ENCODE measurements around the gene FGFRL1. TPM values are rescaled to one million over a fixed set of nuclear protein-coding genes. Genes with fewer than 3 reads are reported as not detected.
"Not testable (repeated sequence)": the region's sequence is repeated elsewhere in the genome, so short reads cannot be mapped to it uniquely, and the experiment has no call there.

The FGFRL1 gene
- polyA plus RNA-seq, 3 donors = 20.7 to 142 (median 32.4) TPM

DNA sequence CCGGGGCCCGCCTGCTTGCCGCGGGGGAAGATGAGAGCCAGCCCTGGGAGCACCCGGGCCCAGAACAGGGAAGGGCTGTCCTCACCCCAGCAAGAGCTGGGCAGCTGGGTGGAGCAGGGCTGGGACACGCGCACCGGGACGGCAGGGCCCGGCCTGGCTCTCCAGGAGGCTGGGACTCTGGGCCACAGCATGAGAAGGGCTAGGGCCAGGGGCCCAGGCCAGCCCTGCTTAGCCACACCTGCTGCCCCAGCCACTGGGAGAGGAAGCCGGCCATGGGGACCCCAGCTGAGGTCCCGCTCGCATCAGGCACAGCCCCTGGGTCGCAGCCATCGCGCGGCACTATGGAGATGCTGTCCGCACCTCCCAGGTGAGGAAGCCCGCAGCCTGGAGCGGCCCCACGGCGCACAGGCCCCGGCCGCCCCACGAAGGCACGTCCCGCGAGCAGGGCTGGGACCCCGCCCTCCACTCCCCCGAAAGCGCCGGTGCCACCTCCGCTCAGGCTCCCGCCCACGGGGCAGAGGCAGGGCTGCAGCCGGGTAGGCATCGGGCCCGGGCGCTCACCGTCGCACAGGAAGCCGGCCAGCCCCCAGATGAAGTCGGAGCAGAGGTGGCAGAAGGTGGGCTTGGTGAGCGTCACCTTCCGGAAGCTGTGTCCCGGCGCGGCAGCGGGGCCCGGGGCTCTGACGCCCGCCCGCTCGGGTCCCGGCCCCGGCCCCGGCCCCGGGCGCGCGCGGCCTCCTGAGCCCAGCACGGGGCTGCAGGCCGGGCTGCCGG is 38.6 kb upstream of the FGFRL1 start:
- no peak overlapping the region for H3K27ac ChIP-seq (ENCODE audit: low read depth, low read length)
- WGBS, 3 donors = 0 to 2% (median 1%) methylated on average over 49 to 64 of the region's 65 CpGs

DNA sequence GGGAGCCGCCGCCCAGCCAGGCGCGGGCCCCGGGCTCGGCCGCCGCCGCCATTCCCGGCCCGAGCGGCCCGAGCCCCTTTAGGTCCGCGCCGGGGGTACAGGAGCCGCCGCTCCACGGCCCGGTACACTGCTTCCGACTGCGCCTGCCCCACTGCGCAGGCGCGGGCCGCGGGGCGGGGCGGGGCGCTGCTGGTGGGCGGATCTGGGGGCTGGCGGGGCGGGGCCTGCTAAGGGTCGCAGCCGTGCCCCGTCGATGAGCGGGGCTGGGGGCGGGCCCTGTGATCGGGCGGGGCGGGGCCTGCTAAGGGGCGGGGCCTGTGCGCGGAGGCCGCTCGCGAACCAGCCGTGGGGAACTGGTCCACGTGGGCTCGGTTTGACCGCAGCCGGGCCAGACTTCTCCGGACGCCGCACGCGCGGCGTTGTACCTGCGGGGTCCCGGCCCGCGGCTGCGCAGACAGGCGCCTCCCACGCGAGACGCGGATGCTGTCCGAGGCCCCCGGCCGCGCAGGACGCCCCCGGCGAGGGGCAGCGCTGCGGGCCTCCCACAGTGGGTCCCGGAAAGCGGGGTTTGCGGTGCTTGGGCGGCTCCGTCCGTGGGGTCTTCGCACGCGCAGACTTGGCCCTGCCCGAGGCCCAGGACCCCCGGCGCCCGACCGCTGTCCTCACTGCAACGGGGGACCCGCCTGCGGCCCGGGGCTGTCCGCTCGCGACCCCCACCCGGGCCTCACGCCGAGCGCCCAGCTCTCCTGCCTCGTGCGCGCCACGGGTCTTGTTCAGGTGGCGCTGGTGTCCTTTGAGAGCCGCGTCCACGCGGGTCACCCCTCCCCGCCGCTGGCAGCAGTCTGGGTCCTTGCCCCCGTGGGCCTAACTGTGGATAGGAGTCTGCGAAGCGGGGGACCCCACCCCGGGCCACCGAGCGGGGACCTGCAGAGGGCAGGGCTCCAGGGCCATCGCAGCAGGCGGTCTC is 37.7 kb upstream of the FGFRL1 start, which contains the start of gene DGKQ:
Gene DGKQ, minus strand, starts transcription at position 139 of the 967 bp plus-strand sequence. Its CDS starts 87 bp downstream, at position 52.
- H3K27ac ChIP-seq (ENCODE audit: low read depth, low read length) = no peak within 1 kb of the TSS
- whole genome bisulfite sequencing, 3 donors = 23 to 32% (median 24%) methylated on average over 89 to 123 of the region's 123 CpGs

DNA sequence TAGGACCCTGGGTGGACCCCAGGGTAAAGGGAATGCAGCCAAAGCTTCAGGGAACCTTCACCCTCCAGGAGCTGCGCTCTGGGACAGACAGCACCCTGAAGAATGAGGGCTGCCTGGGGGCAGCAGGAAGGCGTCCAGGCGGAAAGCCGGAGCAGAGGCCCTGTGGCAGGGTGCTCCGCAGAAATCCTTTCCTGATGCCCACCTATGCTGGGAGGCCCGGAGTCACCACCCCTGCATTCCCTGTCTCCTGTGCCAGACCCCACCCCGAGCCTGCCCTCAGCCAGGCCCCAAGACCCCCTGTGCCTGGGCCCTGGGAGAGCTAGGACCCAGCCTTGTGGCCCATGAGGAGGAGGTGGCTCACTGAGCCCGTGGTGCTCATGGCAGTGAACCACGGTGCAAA is 36.8 kb upstream of the FGFRL1 start:
- 92 to 94% (median 93%) methylated on average over 8 to 9 of the region's 9 CpGs for WGBS, 3 donors
- no peak overlapping the region for H3K27ac ChIP-seq (ENCODE audit: low read depth, low read length)

DNA sequence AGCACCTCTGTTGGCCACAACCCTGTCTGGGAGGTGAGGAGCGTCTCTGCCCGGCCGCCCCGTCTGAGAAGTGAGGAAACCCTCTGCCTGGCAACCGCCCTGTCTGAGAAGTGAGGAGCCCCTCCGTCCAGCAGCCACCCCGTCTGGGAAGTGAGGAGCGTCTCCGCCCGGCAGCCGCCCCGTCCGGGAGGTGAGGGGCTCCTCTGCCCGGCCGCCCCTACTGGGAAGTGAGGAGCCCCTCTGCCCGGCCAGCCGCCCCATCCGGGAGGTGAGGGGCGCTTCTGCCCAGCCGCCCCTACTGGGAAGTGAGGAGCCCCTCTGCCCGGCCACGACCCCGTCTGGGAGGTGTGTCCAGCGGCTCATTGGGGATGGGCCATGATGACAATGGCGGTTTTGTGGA is 35.4 kb upstream of the FGFRL1 start:
- H3K27ac ChIP-seq (ENCODE audit: low read depth, low read length) = not testable (repeated sequence)
- WGBS, 3 donors = 89 to 100% (median 97%) methylated on average over 5 to 22 of the region's 25 CpGs

DNA sequence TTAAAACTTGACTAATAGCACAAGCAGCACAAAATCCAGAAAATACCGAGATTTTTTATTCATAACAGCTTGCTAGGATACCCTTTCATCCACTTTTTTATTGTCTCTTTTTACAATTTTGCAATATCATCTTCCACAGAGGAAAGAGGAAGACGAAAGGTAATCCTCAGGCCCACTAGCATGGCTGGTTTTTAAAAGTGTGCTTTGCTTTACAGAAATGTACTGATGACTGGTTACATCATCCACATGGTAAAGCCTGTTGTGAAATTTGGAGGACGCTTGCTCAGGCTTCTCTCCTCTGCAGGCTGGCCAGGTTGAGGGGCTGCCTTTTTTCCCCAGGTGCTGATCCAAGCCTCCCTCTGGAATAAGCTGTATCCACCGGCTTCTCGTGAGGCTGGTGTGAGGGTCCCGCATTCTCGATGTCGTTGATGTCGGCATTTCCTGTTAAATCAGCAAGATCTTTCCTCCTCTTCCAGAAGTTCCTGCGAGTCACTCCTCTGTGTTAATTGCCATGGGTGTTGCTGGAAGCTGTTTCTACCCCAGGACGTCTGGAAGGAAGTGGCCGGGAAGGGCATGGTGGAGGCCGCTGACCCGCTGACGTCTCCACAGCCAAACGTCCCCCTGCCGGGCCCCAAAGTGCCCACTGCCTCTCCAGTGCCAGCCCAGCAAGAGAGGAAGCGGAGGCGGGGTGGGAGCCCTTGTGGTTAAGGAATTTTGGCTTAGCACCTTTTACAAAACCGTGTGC is 32.3 kb upstream of the FGFRL1 start:
- WGBS, 3 donors = 31 to 68% (median 34%) methylated on average over 20 of the region's 20 CpGs
- no peak overlapping the region for H3K27ac ChIP-seq (ENCODE audit: low read depth, low read length)

DNA sequence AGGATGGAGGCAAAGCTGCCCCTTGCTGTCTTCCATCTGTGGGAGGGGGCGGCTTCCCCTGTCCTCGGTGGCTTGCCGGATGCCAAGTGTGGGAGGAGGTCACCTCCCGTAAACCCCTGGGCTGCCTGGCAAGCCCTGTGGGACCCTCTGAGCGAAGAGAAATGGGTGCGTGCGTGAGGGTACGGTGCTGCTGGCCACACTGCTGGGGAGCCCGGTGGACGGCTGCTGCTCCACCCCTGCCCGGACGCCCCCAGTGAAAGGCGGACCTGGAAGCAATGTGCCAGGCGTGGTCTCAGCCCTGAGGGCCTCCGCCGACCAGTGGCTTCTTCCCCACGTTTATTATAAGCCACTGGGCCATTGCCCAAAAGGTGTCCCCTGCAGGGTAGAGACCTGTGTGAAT is 29.1 kb upstream of the FGFRL1 start:
- no peak overlapping the region for H3K27ac ChIP-seq (ENCODE audit: low read depth, low read length)
- WGBS, 3 donors = 91 to 94% (median 92%) methylated on average over 17 of the region's 17 CpGs

DNA sequence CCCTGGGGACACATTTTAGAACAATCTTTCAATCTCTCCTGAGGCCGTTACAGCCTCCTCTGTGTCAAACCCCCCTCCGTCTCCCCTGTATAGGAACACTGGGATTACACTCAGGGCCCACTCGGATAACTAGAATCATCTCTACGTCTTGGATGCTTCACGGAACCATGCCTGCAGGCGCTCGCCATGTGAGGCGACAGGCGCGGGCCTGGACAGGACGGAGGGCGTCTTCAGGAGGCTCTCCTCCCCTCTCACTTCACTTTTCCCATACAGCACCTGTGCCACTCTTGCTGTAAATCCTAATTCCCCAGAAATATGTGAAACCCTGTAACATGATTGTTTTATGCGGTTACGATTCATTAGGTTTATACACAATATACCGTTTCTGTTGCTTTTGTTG is 28.6 kb upstream of the FGFRL1 start:
- WGBS, 3 donors = 96 to 98% (median 98%) methylated on average over 15 of the region's 15 CpGs
- no peak overlapping the region for H3K27ac ChIP-seq (ENCODE audit: low read depth, low read length)

DNA sequence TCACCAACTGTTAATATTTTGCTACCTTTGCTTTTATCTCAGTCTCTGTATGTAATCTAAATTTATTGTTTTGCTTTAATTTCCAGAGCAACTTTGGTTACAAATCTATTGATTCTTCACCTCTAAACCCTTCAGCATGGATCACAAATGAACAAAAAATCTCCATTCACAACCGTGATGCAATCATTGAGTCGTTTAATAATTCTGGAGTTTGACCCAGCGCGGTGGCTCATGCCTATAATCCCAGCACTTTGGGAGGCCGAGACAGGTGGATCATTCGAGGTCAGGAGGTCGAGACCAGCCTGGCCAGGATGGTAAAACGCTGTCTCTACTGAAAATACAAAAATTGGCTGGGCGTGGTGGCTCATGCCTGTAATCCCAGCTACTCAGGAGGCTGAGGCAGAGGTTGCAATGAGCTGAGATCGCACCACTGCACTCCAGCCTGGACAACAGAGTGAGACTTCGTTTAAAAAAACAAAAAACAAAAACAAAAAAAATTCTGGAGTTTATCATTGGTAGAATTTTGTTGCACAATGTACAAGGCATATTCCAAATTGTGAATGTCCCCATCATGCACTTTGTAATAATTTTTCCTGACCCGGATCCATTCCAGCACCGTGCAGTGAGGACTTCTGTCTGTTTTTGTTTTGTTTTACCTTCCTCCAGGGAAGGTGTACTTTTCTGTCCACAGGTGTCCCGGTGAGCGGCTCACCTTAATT is 26.9 kb upstream of the FGFRL1 start:
- H3K27ac ChIP-seq (ENCODE audit: low read depth, low read length) = no peak overlapping the region

DNA sequence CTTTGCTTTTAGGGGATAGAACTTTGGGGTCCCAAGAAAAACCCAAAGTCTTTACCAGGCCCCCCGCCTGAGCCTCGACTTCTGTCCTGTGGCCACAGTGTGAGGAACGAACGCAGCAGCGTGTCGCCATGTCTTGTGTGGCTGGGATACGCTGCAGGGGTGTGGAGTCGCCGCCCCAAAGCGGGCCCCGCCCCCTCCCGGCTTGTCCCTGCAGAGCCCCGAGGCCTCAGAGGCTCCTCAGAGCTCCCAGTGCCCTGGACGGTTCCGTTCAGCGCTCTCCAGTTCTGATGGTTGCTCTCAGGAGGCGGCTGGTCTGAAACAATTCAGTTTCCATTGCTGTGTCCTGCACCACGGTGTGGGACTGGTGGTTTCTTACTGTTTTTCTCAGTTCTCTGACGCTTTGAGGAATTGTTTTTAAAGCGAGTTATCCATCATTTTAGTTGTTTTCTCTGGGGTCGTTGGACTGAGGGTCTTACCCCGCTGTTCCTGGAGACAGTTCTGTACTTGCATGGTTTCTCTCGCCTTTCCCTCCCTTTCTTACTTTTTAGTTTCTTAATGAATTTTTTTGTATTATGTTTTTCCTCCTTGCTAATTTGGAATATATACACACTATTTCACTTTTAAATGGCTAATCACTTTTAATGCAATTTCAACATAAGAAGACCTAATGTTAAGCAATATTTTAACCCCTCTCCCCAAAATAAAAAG is 26.1 kb upstream of the FGFRL1 start:
- no peak overlapping the region for H3K27ac ChIP-seq (ENCODE audit: low read depth, low read length)
- 28 to 58% (median 52%) methylated on average over 23 of the region's 23 CpGs for WGBS, 3 donors

More for the DNA sequence above, 26.9 kb upstream of the FGFRL1 start:
- WGBS, 3 donors = 68 to 83% (median 82%) methylated on average over 15 of the region's 15 CpGs

DNA sequence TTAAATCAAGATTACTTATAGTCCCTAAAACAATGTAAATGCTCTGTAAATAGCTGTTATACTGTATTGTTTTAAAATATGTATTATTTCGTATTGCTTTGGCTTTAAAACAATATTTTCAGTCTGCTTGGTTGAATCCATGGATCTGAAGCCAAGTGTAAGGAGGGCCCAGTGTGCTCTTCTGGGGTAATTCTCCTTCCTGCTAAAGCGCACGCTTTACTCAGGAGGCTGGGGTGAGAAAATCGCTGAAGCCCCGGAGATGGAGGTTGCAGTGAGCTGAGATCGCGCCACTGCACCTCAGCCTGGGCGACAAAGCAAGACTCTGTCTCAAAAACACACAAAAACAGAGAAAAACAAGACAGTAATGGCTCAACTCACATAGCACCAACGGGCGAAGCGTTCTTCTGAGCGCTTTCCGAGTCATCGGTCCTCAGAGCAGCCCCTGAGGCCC is 25.0 kb upstream of the FGFRL1 start:
- no peak overlapping the region for H3K27ac ChIP-seq (ENCODE audit: low read depth, low read length)
- WGBS, 3 donors = 3% methylated on average over 14 of the region's 14 CpGs

DNA sequence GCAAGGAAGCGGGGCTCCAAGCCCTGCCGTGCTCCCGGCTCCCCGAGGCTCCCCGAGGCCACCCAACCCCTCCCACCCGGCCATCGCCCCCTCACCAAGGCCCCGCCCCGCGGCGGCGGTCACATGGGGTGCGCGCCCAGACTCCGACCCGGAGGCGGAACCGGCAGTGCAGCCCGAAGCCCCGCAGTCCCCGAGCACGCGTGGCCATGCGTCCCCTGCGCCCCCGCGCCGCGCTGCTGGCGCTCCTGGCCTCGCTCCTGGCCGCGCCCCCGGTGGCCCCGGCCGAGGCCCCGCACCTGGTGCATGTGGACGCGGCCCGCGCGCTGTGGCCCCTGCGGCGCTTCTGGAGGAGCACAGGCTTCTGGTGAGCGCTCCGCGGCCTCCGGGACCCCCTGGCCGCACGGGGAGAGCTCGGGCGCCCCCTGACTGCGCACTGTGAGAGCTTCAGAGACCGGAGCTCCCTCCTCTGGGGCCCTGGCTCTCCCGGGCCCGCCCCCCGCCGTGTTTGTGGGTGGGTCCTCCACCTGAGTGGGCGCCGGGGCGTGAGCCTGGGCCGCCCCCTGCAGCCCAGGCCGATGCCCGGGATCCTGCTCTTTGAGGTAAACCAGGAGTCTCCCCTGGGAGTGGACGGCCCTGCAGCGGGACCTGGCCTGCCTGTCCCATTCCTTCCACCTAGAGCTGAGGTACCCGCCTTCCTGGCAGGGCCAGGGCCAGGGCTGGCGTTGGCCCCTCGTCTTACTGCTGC is 24.4 kb upstream of the FGFRL1 start, which contains the start of gene IDUA:
Gene IDUA, plus strand, starts transcription at position 166 of the 745 bp plus-strand sequence. Its CDS starts 41 bp downstream, at position 207.
- no peak within 1 kb of the TSS for H3K27ac ChIP-seq (ENCODE audit: low read depth, low read length)
- 1 to 2% (median 1%) methylated on average over 49 to 69 of the region's 69 CpGs for WGBS, 3 donors

DNA sequence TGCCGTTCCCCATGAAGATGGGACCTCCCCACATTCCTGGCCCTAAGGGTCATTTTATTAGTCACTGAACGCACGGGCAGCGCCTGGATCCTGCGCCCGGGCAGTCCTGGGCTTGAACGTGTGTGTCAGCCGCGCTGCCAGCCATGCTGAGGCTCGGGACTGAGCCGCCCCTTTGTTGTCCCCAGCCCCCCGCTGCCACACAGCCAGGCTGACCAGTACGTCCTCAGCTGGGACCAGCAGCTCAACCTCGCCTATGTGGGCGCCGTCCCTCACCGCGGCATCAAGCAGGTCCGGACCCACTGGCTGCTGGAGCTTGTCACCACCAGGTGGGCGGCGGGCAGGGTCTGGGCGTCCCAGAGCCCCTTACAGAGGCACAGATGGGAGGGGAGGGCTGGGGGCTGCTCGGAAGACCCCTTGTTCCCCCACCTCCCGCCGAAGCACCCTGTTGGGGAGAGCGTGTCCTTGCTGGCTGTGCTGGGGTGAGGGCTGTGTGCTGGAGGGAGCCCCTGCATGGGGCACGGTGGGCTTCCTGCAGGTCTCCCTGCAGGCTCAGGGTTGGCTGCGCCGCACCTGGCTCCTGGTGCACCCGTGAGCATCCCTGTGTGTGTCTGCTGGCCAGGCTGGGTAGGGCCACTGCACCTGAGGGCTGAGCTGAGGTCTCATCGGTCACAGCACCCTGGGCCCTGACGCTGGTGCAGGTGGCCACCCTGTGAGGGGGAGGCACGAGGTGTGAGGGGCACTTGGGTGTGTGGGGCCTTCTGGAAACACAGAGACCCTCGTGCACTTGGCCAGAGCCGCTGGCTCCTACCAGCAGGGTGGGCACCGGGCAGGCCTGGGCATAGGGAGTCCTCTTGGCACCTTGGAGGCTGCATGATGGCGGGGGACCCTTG is 23.6 kb upstream of the FGFRL1 start:
- H3K27ac ChIP-seq (ENCODE audit: low read depth, low read length) = no peak overlapping the region
- WGBS, 3 donors = 70 to 81% (median 71%) methylated on average over 37 of the region's 37 CpGs

DNA sequence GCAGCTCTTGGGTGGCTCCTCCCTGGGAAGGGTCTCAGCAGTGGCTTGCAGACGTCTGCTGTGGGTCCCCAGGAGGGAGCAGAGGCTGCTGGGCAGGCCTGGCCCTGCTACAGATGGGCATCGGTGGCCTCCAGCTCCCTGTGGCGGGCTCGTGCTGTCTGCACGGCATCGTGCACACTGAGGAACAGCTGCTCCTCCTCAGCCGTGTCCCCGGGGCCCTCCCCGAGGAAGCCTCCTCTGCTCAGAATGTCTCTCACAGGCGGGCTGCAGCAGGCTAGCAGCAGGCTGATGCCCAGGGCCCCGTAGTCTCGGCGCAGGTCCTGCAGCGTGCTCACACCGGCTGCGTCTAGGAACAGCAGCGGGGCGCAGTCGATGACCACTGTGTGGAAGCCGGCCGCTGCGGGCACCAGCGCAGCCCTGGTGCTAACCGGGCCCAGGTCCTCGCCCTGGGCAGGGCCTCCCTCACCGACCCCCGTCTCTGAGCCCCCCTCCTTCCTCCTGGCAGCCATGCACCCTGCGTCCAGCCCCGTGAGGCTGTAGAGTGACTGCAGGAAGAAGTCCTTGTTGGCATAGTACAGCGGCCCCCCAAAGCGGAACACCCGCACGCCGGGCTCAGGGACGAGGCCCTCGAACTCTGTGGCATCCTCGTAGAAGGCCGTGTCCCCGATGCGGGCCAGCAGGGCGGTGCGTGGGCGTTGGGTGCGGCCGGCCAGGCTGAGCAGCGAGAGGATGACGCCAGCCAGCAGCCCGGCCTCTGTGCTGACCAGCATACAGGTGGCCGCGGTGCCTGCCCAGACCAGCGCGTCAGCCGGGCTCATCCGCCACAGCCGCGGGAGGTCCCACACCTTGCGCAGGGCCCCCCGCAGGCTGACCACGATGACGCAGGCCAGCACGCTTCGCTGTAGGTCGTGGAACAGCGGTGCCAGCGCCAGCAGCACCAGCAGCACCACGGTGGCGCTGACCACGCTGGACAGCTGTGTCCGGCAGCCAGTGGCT is 22.4 kb upstream of the FGFRL1 start:
- WGBS, 3 donors = 91 to 92% (median 92%) methylated on average over 60 to 69 of the region's 69 CpGs
- no peak overlapping the region for H3K27ac ChIP-seq (ENCODE audit: low read depth, low read length)

DNA sequence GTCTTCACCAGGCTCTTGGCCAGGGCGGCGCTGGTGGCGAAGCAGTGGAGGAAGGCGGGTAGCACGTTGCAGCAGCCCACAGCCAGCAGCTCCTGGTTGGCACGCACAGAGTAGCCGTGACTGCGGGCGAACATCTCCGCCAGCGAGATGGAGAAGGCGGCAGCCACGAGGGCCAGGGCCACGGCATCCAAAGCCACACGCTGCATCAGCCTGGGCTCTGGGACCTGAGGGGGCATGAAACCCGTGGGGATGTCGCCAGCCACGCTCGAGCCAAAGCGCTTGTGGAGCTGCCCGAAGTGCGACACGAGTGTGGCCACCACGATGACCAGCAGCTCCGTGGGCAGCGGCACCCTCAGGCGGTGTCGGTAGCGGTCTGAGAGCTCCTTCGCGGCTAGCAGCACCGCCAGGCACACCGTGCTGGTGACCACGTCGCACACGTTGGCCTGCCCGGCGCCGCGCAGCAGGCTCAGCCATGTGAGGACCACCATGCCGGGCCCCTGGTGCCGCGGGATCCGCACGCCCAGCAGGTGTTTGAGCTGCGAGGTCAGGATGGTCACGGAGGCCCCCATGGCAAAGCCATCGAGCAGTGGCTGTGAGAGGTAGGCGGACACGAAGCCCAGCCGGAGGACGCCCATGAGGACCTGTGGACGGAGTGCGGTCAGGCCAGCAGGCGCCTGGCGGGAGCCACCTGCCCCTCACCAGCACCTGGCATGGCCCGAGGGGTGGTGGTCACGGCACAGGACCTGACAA is 21.5 kb upstream of the FGFRL1 start:
- 95 to 96% (median 96%) methylated on average over 56 to 58 of the region's 58 CpGs for WGBS, 3 donors
- H3K27ac ChIP-seq (ENCODE audit: low read depth, low read length) = no peak overlapping the region

Data from adipose tissue (tissue), 3 donors.